Measurements from ENCODE around the gene RSPH1.

RSPH1 gene

DNA sequence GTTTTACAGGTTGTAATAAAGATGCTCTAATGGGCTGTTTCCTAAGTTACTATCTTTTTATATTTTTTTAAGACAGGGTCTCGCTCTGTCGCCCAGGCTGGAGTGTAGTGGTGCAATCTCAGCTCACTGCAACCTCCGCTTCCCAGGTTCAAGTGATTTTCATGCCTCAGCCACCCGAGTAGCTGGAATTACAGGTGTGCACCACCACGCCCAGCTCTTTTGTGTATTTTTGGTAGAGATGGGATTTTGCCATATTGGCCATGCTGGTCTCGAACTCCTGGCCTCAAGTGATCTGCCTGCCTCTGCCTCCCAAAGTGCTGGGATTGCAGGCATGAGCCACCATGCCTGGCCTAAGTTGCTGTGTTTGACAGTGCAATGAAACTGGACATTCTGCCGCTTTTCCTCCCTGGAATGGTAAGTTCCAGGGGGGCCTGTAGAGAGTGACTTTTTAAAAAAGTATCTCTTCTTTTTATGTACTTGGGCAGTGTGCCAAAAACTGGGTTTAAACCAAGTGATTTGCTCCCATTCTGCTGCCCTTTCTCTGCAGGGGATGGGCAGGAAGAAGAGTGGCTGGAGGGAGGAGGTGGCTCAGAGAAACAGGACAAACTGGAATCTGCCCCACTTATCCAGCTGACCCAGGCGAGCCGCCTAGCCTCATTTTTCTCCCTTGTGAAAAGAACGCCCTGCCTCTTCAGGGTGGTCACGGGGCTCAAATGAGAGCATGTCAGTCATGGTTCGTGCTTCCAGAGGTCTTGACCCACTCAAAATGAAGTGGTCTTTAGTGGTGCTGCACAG is 19.9 kb upstream of the RSPH1 start:
- Histone ChIP-seq H3K27me3 (no peaks in the 10 kb centered on the region), H3K4me3 (peak overlapping the region; percentile 92), H3K9me3 (no peaks in the 10 kb centered on the region), H3K9ac (peak overlapping the region; percentile 88; the same call in 1 of the 2 replicates), H3K27ac (no peak overlapping the region), H3K4me1 (peaks cover 50% of the 10 kb centered on the region), H4K20me1 (peaks cover 11% of the 10 kb centered on the region; the same call in 1 of the 2 replicates), H3K4me2 (peak overlapping the region; percentile 93), H3K36me3 (peaks cover 43% of the 10 kb centered on the region)
- no peak for TF ChIP-seq Cebpa-rat (IDR thresholded peaks at IDR 0.05)

DNA sequence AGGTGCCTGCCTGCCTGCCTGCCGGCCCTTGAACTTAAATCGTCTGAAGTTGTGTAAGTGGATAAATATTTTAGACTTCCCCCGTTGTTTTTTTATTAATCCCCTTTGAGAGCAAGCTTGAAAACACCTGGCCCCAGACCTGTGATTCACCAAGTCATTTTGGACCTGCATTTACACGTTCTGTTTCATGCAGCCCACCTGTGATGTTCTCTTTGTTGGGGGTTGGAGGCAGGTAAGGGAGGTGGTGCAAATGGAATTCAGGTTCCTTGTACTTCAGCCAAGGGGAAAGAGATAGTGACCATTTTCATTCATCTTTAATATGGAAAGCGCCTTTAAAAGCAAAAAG is 18.8 kb upstream of the RSPH1 start:
- Histone ChIP-seq H3K36me3 (peaks cover 33% of the 10 kb centered on the region), H3K4me3 (peak overlapping the region; percentile 92), H3K9ac (peak overlapping the region; percentile 88), H3K27ac (peak overlapping the region; percentile 92), H3K4me2 (peak overlapping the region; percentile 93), H3K27me3 (no peaks in the 10 kb centered on the region), H3K9me3 (no peaks in the 10 kb centered on the region), H3K4me1 (peaks cover 45% of the 10 kb centered on the region), H4K20me1 (peaks cover 11% of the 10 kb centered on the region; the same call in 1 of the 2 replicates)
- TF ChIP-seq Cebpa-rat (IDR thresholded peaks at IDR 0.05) = no peak

DNA sequence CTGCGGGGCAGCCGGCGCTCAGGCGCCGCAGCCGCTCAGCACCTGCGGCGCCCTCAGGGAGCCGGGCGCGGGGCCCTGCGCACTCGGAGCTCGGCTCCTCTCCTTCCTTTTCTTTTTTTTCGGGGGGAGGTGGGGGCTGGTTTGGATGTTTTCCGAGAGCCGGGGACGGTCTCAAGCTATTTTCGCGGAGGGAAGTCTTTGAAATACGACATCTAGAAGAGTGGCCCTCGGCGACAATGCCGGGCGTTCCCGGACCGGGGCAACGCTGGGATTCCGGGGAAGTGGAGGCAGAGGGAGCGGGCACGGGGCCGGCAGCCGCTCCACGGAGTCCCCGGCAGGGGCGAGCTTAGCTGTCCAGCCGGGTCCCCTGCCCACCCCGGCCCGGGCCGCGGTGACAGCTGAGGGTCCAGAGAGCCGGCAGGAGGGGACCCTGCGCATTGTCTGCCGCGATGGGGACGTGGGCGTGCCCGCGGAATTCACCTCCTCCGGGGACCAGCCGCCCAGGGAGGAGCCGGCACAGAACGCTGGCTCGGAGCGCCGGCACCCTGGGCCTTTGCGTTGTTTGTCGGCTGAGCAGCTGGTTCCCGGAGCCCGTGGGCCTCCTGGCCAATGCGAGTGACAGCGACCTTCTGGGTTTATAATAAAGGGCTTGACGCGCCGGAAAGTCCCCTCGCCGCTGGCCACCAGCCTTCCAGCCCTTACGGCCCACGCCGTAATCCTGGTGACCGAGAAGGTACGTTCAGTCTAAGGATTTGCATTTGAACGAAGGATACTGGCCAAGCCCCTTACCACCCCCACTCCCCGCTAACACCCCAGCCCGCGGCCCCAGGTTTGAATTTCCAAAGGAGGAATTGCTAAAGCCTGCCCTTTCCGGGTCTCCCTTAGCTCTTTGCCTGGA is 18.2 kb upstream of the RSPH1 start:
- no peak for TF ChIP-seq Cebpa-rat (IDR thresholded peaks at IDR 0.05)
- Histone ChIP-seq H3K27ac (peak overlapping the region; percentile 92), H3K9ac (peak overlapping the region; percentile 88)

GRCh38 chr21:42513151-42513984 is 17.3 kb upstream of the RSPH1 start, which contains the start of gene SLC37A1:
Gene SLC37A1, plus strand, starts transcription at chr21:42513852. Its CDS starts 4,603 bp downstream, at chr21:42518455.
- Histone ChIP-seq H3K27me3 (no peaks in the 10 kb centered on the region), H3K4me3 (peak within 1 kb of the TSS; percentile 92), H4K20me1 (peaks cover 11% of the 10 kb centered on the region; the same call in 1 of the 2 replicates), H3K9ac (peak within 1 kb of the TSS; percentile 88), H3K27ac (peak within 1 kb of the TSS; percentile 92), H3K4me1 (peaks cover 45% of the 10 kb centered on the region), H3K9me3 (no peaks in the 10 kb centered on the region), H3K4me2 (peak within 1 kb of the TSS; percentile 93), H3K36me3 (peaks cover 18% of the 10 kb centered on the region)
- no peak for TF ChIP-seq Cebpa-rat (IDR thresholded peaks at IDR 0.05)

More for the DNA sequence above, 18.2 kb upstream of the RSPH1 start:
- H4K20me1 ChIP-seq = peaks cover 11% of the 10 kb centered on the region; the same call in 1 of the 2 replicates
- peaks cover 26% of the 10 kb centered on the region for H3K36me3 ChIP-seq
- H3K4me2 ChIP-seq = peak overlapping the region; percentile 93
- no peaks in the 10 kb centered on the region for H3K9me3 ChIP-seq
- H3K4me3 ChIP-seq = peak overlapping the region; percentile 92
- H3K4me1 ChIP-seq = peaks cover 45% of the 10 kb centered on the region
- H3K27me3 ChIP-seq = no peaks in the 10 kb centered on the region

DNA sequence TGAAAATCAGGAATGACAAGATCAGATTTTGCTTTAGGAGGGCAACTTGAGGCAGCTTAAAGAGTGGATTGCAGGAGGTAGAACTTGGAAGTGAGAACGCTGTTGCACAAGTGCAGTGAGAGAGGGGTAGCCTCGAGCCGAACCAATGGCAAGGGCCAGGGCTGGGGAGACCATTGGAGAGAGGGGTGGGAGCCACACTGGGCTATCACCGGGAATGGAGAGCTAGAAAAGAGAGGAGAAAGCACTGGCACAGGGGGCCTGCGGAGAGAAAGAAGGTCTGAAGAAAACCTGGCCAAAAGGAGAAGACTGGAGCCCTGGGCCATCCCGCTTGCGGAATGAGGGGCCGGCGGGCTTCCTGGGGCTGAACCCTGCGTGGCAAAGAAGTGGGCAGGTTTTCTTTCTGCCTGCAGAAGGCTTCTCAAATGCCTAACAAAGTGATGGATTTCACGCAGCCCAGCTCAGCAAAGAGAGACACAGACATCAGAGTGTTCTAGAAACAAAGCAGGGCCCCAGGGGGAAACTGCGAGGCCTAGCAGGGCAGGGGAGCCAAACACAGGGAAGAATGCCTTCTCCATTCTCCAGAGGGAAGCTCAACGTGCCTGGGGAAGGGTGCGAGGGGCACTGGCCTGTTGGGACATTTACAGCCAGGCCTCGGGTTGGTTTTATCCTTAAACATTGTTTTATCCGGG is 16.5 kb upstream of the RSPH1 start:
- peaks cover 11% of the 10 kb centered on the region; the same call in 1 of the 2 replicates for H4K20me1 ChIP-seq
- no peaks in the 10 kb centered on the region for H3K9me3 ChIP-seq
- H3K4me3 ChIP-seq = no peak overlapping the region; the same call in 1 of the 2 replicates
- no peaks in the 10 kb centered on the region for H3K27me3 ChIP-seq
- H3K36me3 ChIP-seq = peaks cover 9% of the 10 kb centered on the region
- H3K27ac ChIP-seq = no peak overlapping the region; the same call in 1 of the 2 replicates
- H3K4me1 ChIP-seq = peaks cover 42% of the 10 kb centered on the region
- H3K9ac ChIP-seq = 0 out of 2 replicates have a peak overlapping the region, but pooled peaks have one; percentile 88
- no peak for TF ChIP-seq Cebpa-rat (IDR thresholded peaks at IDR 0.05)
- H3K4me2 ChIP-seq = peak overlapping the region; percentile 93

DNA sequence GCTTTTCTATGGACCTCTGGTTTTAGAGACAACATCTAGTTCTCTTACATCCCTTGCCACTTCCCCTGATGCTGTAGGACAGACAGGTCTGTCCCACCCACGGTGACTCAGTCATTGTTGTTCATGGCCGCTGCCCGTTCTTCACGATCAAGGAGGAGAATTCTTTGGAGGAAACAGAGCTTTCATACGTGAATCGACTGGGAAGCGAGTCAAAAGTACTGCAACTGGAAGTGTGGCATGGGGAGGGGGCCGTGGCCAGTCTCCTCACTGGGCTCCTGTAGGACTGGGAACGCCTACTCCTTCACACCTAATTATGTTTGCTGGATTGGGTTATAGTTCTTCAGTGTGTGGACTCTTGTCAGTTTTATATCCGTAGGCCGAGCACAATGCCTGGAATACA is 13.2 kb upstream of the RSPH1 start:
- Histone ChIP-seq H3K9ac (no peak overlapping the region), H3K4me3 (no peak overlapping the region), H3K27ac (no peak overlapping the region), H3K4me2 (no peak overlapping the region), H3K36me3 (no peaks in the 10 kb centered on the region), H3K9me3 (no peaks in the 10 kb centered on the region), H4K20me1 (no peaks in the 10 kb centered on the region), H3K27me3 (no peaks in the 10 kb centered on the region), H3K4me1 (peaks cover 24% of the 10 kb centered on the region)
- TF ChIP-seq Cebpa-rat (IDR thresholded peaks at IDR 0.05) = no peak

- Histone ChIP-seq H3K27ac (no peak overlapping the region), H3K4me3 (no peak overlapping the region), H3K9ac (no peak overlapping the region), H3K9me3 (no peaks in the 10 kb centered on the region), H3K27me3 (no peaks in the 10 kb centered on the region), H4K20me1 (no peaks in the 10 kb centered on the region), H3K4me2 (no peak overlapping the region), H3K36me3 (no peaks in the 10 kb centered on the region), H3K4me1 (peaks cover 32% of the 10 kb centered on the region)
- no peak for TF ChIP-seq Cebpa-rat (IDR thresholded peaks at IDR 0.05)
Observed at GRCh38 chr21:42508371-42508770, 12.3 kb upstream of the RSPH1 start.

- H4K20me1 ChIP-seq = no peaks in the 10 kb centered on the region
- no peaks in the 10 kb centered on the region for H3K27me3 ChIP-seq
- no peak for TF ChIP-seq Cebpa-rat (IDR thresholded peaks at IDR 0.05)
- H3K9me3 ChIP-seq = no peaks in the 10 kb centered on the region
- H3K27ac ChIP-seq = no peak overlapping the region
- H3K36me3 ChIP-seq = no peaks in the 10 kb centered on the region
- peaks cover 27% of the 10 kb centered on the region for H3K4me1 ChIP-seq
- no peak overlapping the region for H3K4me3 ChIP-seq
- H3K9ac ChIP-seq = no peak overlapping the region
- no peak overlapping the region for H3K4me2 ChIP-seq
Observed at GRCh38 chr21:42507418-42507817, 11.4 kb upstream of the RSPH1 start.

Measured in BLaER1 (cell line).